ENCODE results near the gene WSB1. TPM values are rescaled to one million over a fixed set of nuclear protein-coding genes. Genes with fewer than 3 reads are reported as not detected.
A peak's percentile ranks its signal among the peaks of the same experiment; 100 is the strongest.

The WSB1 gene
- total RNA-seq, 2 experiments from 2014 or later, result 143 to 155 TPM

DNA sequence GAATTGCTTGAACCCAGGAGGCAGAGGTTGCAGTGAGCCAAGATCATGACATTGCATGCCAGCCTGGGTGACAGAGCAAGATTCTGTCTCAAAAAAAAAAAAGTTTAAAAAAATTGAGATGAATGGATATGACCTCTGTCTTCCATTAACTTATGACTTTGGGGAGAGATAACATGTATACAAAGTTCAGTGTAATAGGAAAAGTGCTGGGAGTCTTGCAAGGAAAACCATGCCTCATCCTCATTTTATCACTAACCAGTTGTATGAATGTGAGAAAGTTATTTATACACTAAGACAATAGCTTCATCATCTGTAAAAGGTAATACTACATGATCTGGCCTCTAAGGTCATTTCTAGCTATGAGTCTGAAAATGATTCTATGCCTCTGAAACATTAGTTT, 10.2 kb upstream of the WSB1 start:
- no peak for DNase-seq
- Mint-ChIP-seq H3K9me3 (no peaks in the 10 kb centered on the region), H3K27ac (no peak overlapping the region), H3K4me1 (no peaks in the 10 kb centered on the region), H3K27me3 (peaks cover 6% of the 10 kb centered on the region), H3K4me3 (no peak overlapping the region), H3K36me3 (ENCODE audit: low read depth) (no peaks in the 10 kb centered on the region)
- CTCF ChIA-PET, result interaction anchor here (1.2 kb wide), 1 partner anchor 26 kb away, joined by 3 read pairs; no protein-coding TSS in a partner anchor
- POLR2A ChIA-PET, result interaction anchor here (4.6 kb wide), 1 partner anchor 11 kb away, joined by 36 read pairs; the partner anchor contains the start of gene WSB1

DNA sequence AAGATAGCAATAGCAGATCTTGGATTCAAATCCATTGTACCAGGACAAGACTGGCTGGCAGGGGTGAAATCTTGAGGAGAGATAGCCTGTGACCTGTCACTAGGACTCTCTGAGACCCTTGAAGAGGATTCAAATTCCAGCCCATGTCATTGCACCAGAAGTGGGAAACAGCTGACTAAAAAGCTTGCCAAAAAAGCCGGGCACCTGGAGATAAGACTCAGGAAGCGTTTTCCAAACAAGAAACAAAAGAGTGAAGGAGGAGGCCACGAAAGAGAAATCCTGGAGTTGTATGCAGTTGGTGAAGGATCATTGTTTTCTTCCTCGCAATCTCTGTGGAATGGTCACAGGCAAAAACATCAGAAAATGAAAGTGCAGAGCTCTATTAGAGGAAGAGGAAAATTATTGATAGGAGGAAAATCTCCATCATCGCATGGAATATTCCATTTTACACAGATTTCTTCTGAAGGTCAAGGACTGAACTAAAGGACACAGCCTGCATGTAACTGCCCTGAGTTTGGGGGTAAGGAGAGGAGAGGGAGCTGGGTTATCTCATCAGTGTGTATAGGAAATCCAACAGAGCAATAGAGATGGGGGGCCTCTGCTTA, 9.0 kb upstream of the WSB1 start:
- H3K4me1 Mint-ChIP-seq, result peaks cover 1% of the 10 kb centered on the region
- ChIA-PET CTCF (interaction anchor here (0.7 kb wide), 1 partner anchor 47 kb away, joined by 5 read pairs; no protein-coding TSS in a partner anchor), POLR2A (interaction anchor here (4.6 kb wide), 1 partner anchor 9 kb away, joined by 36 read pairs; the partner anchor contains the start of gene WSB1)
- peaks cover 6% of the 10 kb centered on the region for H3K27me3 Mint-ChIP-seq
- H3K4me3 Mint-ChIP-seq, result no peak overlapping the region
- DNase-seq, result no peak
- H3K9me3 Mint-ChIP-seq, result no peaks in the 10 kb centered on the region
- H3K27ac Mint-ChIP-seq, result no peak overlapping the region
- H3K36me3 Mint-ChIP-seq (ENCODE audit: low read depth), result no peaks in the 10 kb centered on the region

DNA sequence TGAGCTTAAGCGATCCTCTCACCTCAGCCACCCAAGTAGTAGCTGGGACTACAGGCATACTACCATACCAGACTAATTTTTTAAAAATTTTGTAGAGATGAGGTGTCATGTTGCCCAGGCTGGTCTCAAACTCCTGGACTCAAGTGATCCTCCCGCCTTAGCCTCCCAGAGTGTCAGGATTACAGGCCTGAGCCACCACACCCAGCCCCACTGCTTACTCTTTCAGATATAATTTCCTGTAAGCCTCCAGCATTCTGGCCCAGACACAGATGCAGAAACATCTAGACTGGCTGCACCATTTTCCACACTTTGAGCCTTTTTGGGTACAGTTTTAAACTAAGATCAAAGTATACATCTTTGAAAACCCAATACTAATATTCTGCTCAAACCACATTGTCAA, 8.4 kb upstream of the WSB1 start:
- DNase-seq, result no peak
- Mint-ChIP-seq H3K4me1 (peaks cover 4% of the 10 kb centered on the region), H3K9me3 (no peaks in the 10 kb centered on the region), H3K4me3 (no peak overlapping the region), H3K27me3 (peaks cover 6% of the 10 kb centered on the region), H3K36me3 (ENCODE audit: low read depth) (no peaks in the 10 kb centered on the region), H3K27ac (no peak overlapping the region)
- POLR2A ChIA-PET, result interaction anchor here (4.6 kb wide), 1 partner anchor 9 kb away, joined by 36 read pairs; the partner anchor contains the start of gene WSB1
- CTCF ChIA-PET, result interaction anchor here (0.7 kb wide), 1 partner anchor 48 kb away, joined by 5 read pairs; no protein-coding TSS in a partner anchor

DNA sequence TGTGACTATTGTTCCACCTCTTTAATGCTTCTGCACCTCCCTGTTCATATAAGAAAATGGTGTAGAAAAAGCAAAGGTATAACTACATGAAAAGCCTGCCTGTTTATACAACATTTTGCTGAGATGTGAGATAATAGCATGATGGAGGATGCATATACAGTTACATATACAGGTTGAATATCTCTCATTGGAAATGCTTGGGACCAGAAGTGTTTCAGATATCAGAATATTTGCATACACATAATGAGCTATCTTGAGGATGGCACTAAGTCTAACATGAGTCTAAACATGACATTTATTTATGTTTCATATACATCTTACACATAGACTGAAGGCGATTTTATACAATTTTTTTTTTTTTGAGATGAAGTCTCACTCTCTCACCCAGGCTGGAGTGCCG, 5.7 kb upstream of the WSB1 start:
- H3K27me3 Mint-ChIP-seq, result peaks cover 6% of the 10 kb centered on the region
- no peaks in the 10 kb centered on the region for H3K9me3 Mint-ChIP-seq
- H3K27ac Mint-ChIP-seq, result no peak overlapping the region
- POLR2A ChIA-PET, result no interaction called here
- CTCF ChIA-PET, result no interaction called here
- no peak for DNase-seq
- no peaks in the 10 kb centered on the region for H3K36me3 Mint-ChIP-seq (ENCODE audit: low read depth)
- no peak overlapping the region for H3K4me3 Mint-ChIP-seq
- peaks cover 5% of the 10 kb centered on the region for H3K4me1 Mint-ChIP-seq

DNA sequence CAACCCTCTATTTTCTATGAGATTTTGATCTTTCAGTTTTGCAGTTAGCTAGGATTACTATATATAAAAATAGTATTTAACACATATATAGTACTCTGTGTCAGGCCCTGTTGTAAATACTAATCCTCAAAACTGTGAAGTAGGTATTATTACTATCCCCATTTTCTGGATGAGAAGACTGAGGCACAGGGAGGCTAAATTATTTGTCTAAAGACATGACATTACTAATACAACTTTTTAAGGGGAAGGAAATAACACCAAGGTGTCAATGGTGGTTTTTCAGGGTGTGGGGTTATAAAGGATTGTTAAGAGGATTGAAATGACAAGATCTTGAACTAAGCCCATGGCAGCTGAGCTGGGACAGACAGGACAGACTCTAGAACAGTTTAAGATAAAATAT, 4.1 kb upstream of the WSB1 start:
- ChIA-PET CTCF (interaction anchor here (0.8 to 2.1 kb wide), 4 partner anchors 14 to 53 kb away, joined by 3 to 7 read pairs (median 4); no protein-coding TSS in a partner anchor), POLR2A (interaction anchor here (2.4 kb wide), 1 partner anchor 43 kb away, joined by 6 read pairs; no protein-coding TSS in a partner anchor)
- H3K36me3 Mint-ChIP-seq (ENCODE audit: low read depth), result peaks cover 3% of the 10 kb centered on the region
- H3K4me1 Mint-ChIP-seq, result peaks cover 11% of the 10 kb centered on the region
- DNase-seq, result no peak
- H3K27ac Mint-ChIP-seq, result no peak overlapping the region
- H3K9me3 Mint-ChIP-seq, result no peaks in the 10 kb centered on the region
- H3K4me3 Mint-ChIP-seq, result no peak overlapping the region
- peaks cover 6% of the 10 kb centered on the region for H3K27me3 Mint-ChIP-seq

DNA sequence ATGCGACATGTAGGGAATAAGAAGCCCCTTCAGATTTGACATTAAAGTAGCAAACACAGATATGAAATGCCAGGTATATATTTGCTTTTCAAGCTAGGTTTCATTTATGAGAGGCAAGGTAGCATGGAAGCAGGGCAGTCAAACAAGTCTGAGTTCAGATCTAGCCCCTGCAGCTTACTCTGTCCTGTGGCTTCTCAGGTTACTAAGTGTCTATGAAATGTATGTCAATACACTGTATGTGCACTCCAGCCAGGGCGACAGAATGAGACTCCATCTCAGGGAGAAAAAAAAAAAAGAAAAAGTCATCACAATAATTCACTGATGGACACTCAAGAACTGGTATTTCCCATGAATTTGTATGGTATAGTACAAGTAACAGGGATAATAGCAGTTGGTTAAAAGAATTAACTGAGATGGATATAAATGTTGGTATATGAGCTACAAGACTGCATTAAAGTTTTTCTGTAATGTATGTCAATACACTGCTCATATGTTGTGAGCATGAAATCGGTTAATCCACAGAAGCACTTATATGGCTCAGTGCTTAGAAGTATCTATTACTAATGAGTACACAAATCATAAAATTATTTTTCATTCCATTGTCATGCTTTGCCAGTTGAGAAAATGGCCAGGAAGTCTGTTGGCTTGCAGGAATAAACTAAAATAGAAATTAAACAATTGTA, 2.9 kb upstream of the WSB1 start:
- no peak overlapping the region for H3K4me3 Mint-ChIP-seq
- peaks cover 16% of the 10 kb centered on the region for H3K4me1 Mint-ChIP-seq
- no peak overlapping the region for H3K27ac Mint-ChIP-seq
- H3K9me3 Mint-ChIP-seq, result no peaks in the 10 kb centered on the region
- H3K27me3 Mint-ChIP-seq, result peaks cover 3% of the 10 kb centered on the region
- ChIA-PET POLR2A (interaction anchor here (2.4 kb wide), 1 partner anchor 42 kb away, joined by 6 read pairs; no protein-coding TSS in a partner anchor), CTCF (interaction anchor here (0.7 to 2.1 kb wide), 3 partner anchors 42 to 61 kb away, joined by 3 to 7 read pairs (median 5); no protein-coding TSS in a partner anchor)
- DNase-seq, result no peak
- peaks cover 12% of the 10 kb centered on the region for H3K36me3 Mint-ChIP-seq (ENCODE audit: low read depth)

DNA sequence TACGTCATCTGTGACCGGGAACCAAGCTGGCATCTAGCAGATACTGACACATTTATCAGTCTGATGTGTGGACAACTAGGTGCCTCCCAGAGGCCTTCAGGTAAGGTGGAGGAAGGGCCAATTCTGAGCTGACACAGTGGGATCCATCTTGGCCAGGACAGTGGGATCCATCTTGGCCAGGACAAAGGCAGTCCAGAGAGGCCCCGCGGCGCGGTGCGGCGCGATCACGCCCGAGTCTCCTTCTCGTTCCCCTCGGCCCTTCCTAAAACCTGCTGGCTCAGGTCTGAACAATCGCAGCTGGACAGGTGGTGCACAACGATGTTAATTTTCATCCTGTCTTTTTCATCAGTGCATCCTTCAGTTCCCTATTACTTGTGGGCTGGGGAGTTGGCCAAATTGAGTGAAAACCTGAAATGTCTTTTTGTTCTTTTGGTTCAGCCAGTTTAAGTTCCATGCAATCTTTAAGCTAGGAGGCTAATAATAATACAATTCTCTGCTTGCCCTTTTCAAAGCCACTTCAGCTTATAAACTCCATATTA, 486 bp upstream of the WSB1 start:
- POLR2A ChIA-PET, result interaction anchor here (0.6 to 4.6 kb wide), 25 partner anchors 10 to 1042 kb away, joined by 3 to 53 read pairs (median 7); partner anchors contain the start of genes IFT20, LGALS9 and TNFAIP1
- DNase-seq, result peak; percentile 21
- peak overlapping the region; percentile 98 for H3K27ac Mint-ChIP-seq
- CTCF ChIA-PET, result interaction anchor here (0.5 to 4.0 kb wide), 9 partner anchors 13 to 307 kb away, joined by 3 to 30 read pairs (median 4); no protein-coding TSS in a partner anchor
- no peaks in the 10 kb centered on the region for H3K27me3 Mint-ChIP-seq
- peak overlapping the region; percentile 99 for H3K4me3 Mint-ChIP-seq
- peaks cover 32% of the 10 kb centered on the region for H3K4me1 Mint-ChIP-seq
- H3K9me3 Mint-ChIP-seq, result no peaks in the 10 kb centered on the region
- H3K36me3 Mint-ChIP-seq (ENCODE audit: low read depth), result peaks cover 16% of the 10 kb centered on the region

DNA sequence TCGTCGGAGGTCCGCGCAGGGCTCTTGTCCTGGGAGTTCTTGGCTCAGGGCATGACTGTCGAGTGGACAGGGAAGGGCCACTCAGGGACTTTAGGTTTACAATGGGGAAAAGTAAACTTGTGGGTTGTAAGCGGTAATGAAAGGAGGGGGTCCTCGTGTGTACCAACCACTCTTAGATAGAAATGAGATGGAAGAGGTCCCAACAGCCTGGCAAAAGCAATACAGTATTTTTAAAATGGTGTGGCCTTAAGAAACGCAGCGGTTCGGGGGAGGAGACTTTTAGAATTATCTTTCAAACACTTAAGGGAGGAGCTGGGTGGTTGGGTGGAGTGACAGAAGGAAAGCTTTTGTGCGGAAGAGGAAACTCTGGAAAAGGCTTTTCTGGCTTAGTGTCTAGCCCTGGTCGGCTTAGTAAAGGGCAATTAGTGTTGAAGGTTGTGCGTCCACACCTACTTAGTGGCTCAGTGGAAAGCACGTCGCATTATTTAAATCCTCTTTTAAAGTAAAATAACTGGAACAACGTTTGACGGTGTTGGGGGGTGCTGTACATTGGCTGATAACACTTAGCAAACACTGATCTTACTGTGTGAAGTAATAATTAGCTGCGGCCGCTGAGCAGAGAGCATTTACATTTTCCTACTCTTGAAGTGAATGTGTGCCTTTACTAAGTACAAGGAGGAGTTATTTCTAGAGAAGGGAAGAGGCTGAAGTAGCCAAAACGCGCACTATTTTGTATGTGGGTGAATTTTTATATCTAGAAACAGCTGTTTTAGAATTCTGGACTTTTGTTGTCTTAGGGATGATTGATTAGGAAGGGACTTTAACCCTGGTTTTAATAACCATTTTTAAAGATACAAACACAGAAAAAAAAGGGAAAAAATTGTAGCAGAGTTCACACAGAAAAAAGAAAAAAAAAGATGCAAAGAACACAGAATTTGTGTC, 1.0 kb downstream of the WSB1 start:
- H3K27me3 Mint-ChIP-seq, result no peaks in the 10 kb centered on the region
- ChIA-PET CTCF (interaction anchor here (0.9 to 4.0 kb wide), 8 partner anchors 9 to 305 kb away, joined by 3 to 30 read pairs (median 6); no protein-coding TSS in a partner anchor), POLR2A (interaction anchor here (0.7 to 4.6 kb wide), 35 partner anchors 9 to 1034 kb away, joined by 3 to 53 read pairs (median 7); partner anchors contain the start of genes KSR1 and LGALS9)
- H3K27ac Mint-ChIP-seq, result peak overlapping the region; percentile 98
- H3K36me3 Mint-ChIP-seq (ENCODE audit: low read depth), result peaks cover 21% of the 10 kb centered on the region
- no peaks in the 10 kb centered on the region for H3K9me3 Mint-ChIP-seq
- H3K4me3 Mint-ChIP-seq, result peak overlapping the region; percentile 99
- peaks cover 43% of the 10 kb centered on the region for H3K4me1 Mint-ChIP-seq
- peak; percentile 66 for DNase-seq

DNA sequence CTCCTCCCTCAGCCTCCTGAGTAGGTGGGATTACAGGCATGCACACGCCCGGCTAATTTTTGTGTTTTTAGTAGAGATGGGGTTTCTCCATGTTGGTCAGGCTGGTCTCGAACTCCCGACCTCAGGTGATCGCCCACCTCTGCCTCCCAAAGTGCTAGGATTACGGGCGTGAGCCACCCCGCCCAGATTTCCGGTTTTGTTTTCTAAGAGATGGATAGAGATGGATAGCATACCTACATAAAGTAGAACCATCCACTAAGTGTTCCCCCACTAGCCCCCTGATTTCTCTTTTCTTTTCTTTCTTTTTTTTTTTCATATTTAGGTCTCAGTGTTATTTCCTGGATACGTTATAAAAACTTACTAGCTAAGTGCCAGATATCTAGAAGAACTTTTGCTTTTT, 2.0 kb downstream of the WSB1 start:
- CTCF ChIA-PET, result interaction anchor here (1.0 to 4.0 kb wide), 4 partner anchors 10 to 304 kb away, joined by 4 to 30 read pairs (median 8); no protein-coding TSS in a partner anchor
- Mint-ChIP-seq H3K27ac (peak overlapping the region; percentile 98), H3K4me1 (peaks cover 45% of the 10 kb centered on the region), H3K36me3 (ENCODE audit: low read depth) (peaks cover 21% of the 10 kb centered on the region), H3K4me3 (peak overlapping the region; percentile 99), H3K9me3 (no peaks in the 10 kb centered on the region), H3K27me3 (no peaks in the 10 kb centered on the region)
- POLR2A ChIA-PET, result interaction anchor here (0.8 to 4.6 kb wide), 11 partner anchors 8 to 185 kb away, joined by 3 to 53 read pairs (median 10); no protein-coding TSS in a partner anchor
- no peak for DNase-seq

DNA sequence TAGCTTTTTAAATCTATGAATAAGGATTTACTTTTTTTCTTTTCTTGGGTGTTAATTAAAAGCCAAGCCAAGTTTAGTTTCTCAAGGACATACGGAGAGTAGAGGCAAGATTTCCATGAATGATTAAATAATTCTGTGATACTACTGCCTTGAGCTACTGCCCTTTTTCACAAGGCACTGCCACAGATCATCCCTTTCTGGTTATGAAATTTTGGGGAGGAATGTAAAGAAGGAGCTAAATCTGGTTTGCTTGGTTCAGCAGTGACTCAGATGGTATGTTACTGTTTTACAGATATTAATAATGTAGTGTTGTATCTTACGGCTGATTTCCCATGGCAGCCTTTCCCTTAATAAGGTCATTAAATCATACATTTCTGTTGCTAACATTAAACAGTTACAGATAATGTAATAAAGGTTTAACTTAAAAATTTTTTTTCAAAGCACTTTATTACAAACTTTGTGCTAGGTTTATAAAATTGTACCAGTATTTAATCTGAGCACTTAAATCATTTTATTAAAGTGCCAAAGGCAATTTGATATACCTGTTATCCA, 2.6 kb downstream of the WSB1 start:
- CTCF ChIA-PET, result interaction anchor here (1.0 to 4.0 kb wide), 4 partner anchors 10 to 303 kb away, joined by 4 to 30 read pairs (median 8); no protein-coding TSS in a partner anchor
- H3K4me1 Mint-ChIP-seq, result peaks cover 48% of the 10 kb centered on the region

DNA sequence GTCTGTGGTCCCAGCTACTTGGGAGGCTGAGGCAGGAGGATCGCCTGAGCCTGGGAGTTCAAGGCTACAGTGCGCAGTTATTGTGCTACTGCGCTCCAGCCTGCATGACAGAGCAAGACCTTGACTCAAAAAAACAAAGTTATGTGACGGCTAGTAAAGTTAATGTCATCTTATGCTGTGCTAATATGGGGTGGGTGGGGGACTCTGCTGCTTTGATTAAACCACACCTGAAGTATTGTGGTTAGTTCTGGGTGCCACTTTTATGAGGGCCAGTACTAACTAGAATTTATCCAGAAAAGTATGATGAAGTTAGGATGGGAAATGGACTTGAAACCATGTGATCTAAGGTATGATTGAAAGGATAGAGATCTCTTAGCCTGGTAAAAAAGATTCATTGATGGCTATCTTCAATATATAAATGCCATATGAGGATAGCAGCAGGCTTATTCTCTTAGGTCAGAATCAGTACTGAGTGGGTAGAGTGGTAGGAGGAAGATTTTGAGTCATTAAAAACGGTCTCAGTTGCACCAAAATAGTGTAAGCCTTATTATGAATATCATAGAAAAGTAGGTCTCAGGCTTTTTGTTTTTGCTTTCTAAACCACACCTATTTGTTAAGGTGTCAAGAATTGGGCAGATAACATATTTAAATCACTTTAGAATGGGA, 5.6 kb downstream of the WSB1 start:
- CTCF ChIA-PET, result interaction anchor here (1.0 kb wide), 1 partner anchor 34 kb away, joined by 5 read pairs; no protein-coding TSS in a partner anchor
- Mint-ChIP-seq H3K4me3 (no peak overlapping the region), H3K27me3 (no peaks in the 10 kb centered on the region), H3K9me3 (no peaks in the 10 kb centered on the region), H3K27ac (peak overlapping the region; percentile 31), H3K36me3 (ENCODE audit: low read depth) (peaks cover 47% of the 10 kb centered on the region), H3K4me1 (peaks cover 48% of the 10 kb centered on the region)
- no peak for DNase-seq
- POLR2A ChIA-PET, result no interaction called here

More for the DNA sequence above, 2.6 kb downstream of the WSB1 start:
- DNase-seq, result no peak
- POLR2A ChIA-PET, result interaction anchor here (0.6 to 4.6 kb wide), 5 partner anchors 9 to 161 kb away, joined by 3 to 21 read pairs (median 3); no protein-coding TSS in a partner anchor
- Mint-ChIP-seq H3K9me3 (no peaks in the 10 kb centered on the region), H3K36me3 (ENCODE audit: low read depth) (peaks cover 25% of the 10 kb centered on the region), H3K27ac (peak overlapping the region; percentile 98), H3K27me3 (no peaks in the 10 kb centered on the region), H3K4me3 (peak overlapping the region; percentile 99)

Data from activated CD4-positive, alpha-beta memory T cell treated with anti-CD3 and anti-CD28 coated beads, Interleukin-2, amount 10 ng/mL, durations not matched to agents 7 days and 5 days (primary cell).